ENCODE results near the gene EFNA4. TPM values are rescaled to one million over a fixed set of nuclear protein-coding genes. Genes with fewer than 3 reads are reported as not detected.

The EFNA4 gene
- total and polyA plus RNA-seq, 2 of the 8 experiments (the other 6 are each of a cell fraction or from before 2014, with no cell fraction given) = 21.9 to 23.9 TPM

DNA sequence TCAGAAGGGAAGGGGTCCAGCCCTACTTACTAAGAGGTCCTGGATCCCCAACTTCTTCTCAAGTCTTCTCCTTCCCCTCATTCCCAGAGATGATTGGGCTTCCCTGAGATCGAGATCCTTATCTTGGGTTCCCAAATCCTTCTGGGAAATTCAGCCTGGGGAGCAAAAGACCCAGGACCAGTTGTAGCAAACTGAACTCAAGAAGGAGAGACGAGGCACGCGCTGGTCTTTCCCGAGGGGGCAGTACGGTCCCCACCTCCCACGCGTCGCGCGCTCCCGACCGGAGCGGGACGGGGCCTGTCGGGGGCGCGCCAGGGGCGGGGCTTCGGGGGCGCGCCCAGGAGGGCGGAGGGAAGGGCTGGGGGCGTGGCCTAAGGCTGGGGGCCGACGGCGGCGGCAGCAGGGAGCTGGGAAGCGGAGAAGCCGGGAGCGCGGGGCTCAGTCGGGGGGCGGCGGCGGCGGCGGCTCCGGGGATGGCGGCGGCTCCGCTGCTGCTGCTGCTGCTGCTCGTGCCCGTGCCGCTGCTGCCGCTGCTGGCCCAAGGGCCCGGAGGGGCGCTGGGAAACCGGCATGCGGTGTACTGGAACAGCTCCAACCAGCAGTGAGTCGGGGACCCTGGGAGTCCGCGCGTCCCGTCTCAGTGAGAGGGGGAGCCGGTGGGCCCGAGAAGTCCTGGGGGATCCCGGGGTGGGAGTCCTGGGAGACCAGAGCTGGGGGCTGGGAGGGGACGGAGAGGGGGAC lies 15.1 kb downstream of the EFNA4 start, which contains the start of gene EFNA3:
TSS of gene EFNA3 (plus strand) at position 369 of the 741 bp plus-strand sequence. CDS start at position 474, 105 bp downstream.
- Histone ChIP-seq H2AK5ac (ENCODE audit: low read depth, low read length) (peak within 1 kb of the TSS; percentile 48; the same call in 1 of the 2 replicates), H2AFZ (ENCODE audit: low read length) (no peak within 1 kb of the TSS), H3K18ac (ENCODE audit: extremely low read depth, low read length) (peak within 1 kb of the TSS; percentile 71), H4K8ac (ENCODE audit: extremely low read depth, insufficient read depth, low read length) (no peak within 1 kb of the TSS; the same call in 1 of the 2 replicates), H3K27me3 (replicated peaks in 1 of 4; ENCODE audit: control insufficient read depth in 3 of 4, extremely low read depth in 1 of 4, insufficient read depth in 3 of 4, low read length in 3 of 4) (peaks cover 45 to 59% (median 56%) of the 10 kb centered on the region in 4 experiments), H3K4ac (replicated peaks; ENCODE audit: insufficient read length, low read depth, low read length) (no peak within 1 kb of the TSS), H3K4me2 (ENCODE audit: insufficient read depth in 1 of 2, low read depth in 2 of 2, low read length in 2 of 2) (peak within 1 kb of the TSS; percentile 93 to 95), H4K91ac (replicated peaks; ENCODE audit: insufficient read length, low read length) (peak within 1 kb of the TSS; percentile 67), H4K20me1 (replicated peaks in 1 of 2; ENCODE audit: control insufficient read depth in 1 of 2, insufficient read depth in 2 of 2, low read length in 2 of 2) (peaks cover 0 to 10% of the 10 kb centered on the region in 2 experiments), H3K4me1 (replicated peaks in 1 of 4; ENCODE audit: control insufficient read depth in 3 of 4, insufficient read depth in 4 of 4, low read length in 3 of 4) (peaks cover 0 to 34% (median 16%) of the 10 kb centered on the region in 4 experiments; a peak in 6 of 7 replicates), H3K14ac (ENCODE audit: insufficient read length) (no peak within 1 kb of the TSS), H3K23me2 (ENCODE audit: low read depth, low read length) (peaks cover 16% of the 10 kb centered on the region; the same call in 1 of the 2 replicates), H2BK15ac (ENCODE audit: low read length) (peak within 1 kb of the TSS; percentile 46; the same call in 1 of the 2 replicates), H3K9me3 (ENCODE audit: insufficient read depth in 2 of 2, low read depth in 1 of 2, low read length in 1 of 2) (no peaks in the 10 kb centered on the region), H3K79me1 (ENCODE audit: low read depth, low read length) (no peaks in the 10 kb centered on the region), H3K79me2 (ENCODE audit: control insufficient read depth in 1 of 2, insufficient read depth in 2 of 2, low read length in 2 of 2) (no peaks in the 10 kb centered on the region), H3K36me3 (ENCODE audit: control insufficient read depth in 2 of 4, insufficient read depth in 4 of 4, low read length in 3 of 4) (no peaks in the 10 kb centered on the region), H2BK5ac (ENCODE audit: low read depth, low read length) (no peak within 1 kb of the TSS), H2BK12ac (ENCODE audit: low read depth, low read length) (peak within 1 kb of the TSS; percentile 75; the same call in 1 of the 2 replicates), H3K4me3 (ENCODE audit: extremely low read depth in 1 of 4, insufficient read depth in 2 of 4, low read depth in 3 of 4, low read length in 4 of 4) (peak within 1 kb of the TSS; percentile 57 to 77 (median 64)), H3K23ac (ENCODE audit: insufficient read length) (no peak within 1 kb of the TSS), H2BK20ac (ENCODE audit: low read length) (peak within 1 kb of the TSS; percentile 55; the same call in 1 of the 2 replicates), H3K9ac (replicated peaks in 1 of 4; ENCODE audit: extremely low read depth in 1 of 4, low read depth in 3 of 4, low read length in 3 of 4) (no peak within 1 kb of the TSS), H4K5ac (ENCODE audit: insufficient read length, low read depth, low read length) (no peak within 1 kb of the TSS), H3K56ac (replicated peaks; ENCODE audit: insufficient read length, low read depth, low read length) (no peak within 1 kb of the TSS), H3K27ac (ENCODE audit: low read depth, low read length) (no peak within 1 kb of the TSS), H2BK120ac (replicated peaks; ENCODE audit: low read depth, low read length) (no peak within 1 kb of the TSS)
- ChIA-PET POLR2A (ENCODE audit: partially characterized antibody) (interaction anchor here (0.8 to 2.6 kb wide), 5 partner anchors 9 to 105 kb away, joined by 3 to 18 read pairs (median 7); partner anchors contain the start of gene EFNA4), CTCF (ENCODE audit: partially characterized antibody) (interaction anchor here (0.5 to 33.9 kb wide), 6 partner anchors 8 to 170 kb away, joined by 3 to 907 read pairs (median 6); partner anchors contain the start of genes ADAM15 and EFNA4)
- DNase-seq (ENCODE audit: low read depth in 1 of 2, low spot score in 2 of 2) = peak in 1 of 2 experiments; percentile 91
- FAIRE-seq = no peak
- WGBS, 2 experiments (ENCODE audit: extremely low coverage in 1 of 2, insufficient coverage in 1 of 2, insufficient read length in 1 of 2, insufficient replicate concordance in 2 of 2, low coverage in 1 of 2, low lambda C conversion rate in 2 of 2, missing lambda C conversion rate in 1 of 2) = 6% methylated on average over 14 of the region's 59 CpGs; no CpG with 5 or more reads in 1 of the 2 experiments
- TF ChIP-seq CEBPB (IDR thresholded peaks at IDR 0.05; ENCODE audit: low read depth, low read length) (no peak), CHD1 (IDR thresholded peaks at IDR 0.05; ENCODE audit: low read depth, low read length) (no peak), JUND (IDR thresholded peaks at IDR 0.05; ENCODE audit: low read length) (no peak), SRF (IDR thresholded peaks at IDR 0.05; ENCODE audit: low read depth, low read length) (no peak), TBP (IDR thresholded peaks at IDR 0.05; ENCODE audit: low read depth, low read length) (no peak), YY1 (IDR thresholded peaks at IDR 0.05; ENCODE audit: low read depth, low read length) (0 out of 2 replicates have a peak, but pooled peaks have one; percentile 5), MAFK (IDR thresholded peaks at IDR 0.05; ENCODE audit: low read depth, low read length) (no peak), POLR2AphosphoS5 (IDR thresholded peaks at IDR 0.05; ENCODE audit: low read depth, low read length) (no peak), EGR1 (IDR thresholded peaks at IDR 0.05; ENCODE audit: borderline replicate concordance, low read depth, low read length) (peak; percentile 85)
- TF ChIP-seq, protein P1, sequence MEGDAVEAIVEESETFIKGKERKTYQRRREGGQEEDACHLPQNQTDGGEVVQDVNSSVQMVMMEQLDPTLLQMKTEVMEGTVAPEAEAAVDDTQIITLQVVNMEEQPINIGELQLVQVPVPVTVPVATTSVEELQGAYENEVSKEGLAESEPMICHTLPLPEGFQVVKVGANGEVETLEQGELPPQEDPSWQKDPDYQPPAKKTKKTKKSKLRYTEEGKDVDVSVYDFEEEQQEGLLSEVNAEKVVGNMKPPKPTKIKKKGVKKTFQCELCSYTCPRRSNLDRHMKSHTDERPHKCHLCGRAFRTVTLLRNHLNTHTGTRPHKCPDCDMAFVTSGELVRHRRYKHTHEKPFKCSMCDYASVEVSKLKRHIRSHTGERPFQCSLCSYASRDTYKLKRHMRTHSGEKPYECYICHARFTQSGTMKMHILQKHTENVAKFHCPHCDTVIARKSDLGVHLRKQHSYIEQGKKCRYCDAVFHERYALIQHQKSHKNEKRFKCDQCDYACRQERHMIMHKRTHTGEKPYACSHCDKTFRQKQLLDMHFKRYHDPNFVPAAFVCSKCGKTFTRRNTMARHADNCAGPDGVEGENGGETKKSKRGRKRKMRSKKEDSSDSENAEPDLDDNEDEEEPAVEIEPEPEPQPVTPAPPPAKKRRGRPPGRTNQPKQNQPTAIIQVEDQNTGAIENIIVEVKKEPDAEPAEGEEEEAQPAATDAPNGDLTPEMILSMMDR (IDR thresholded peaks at IDR 0.05; ENCODE audit: control extremely low read depth in 1 of 3, insufficient read depth in 1 of 3, low read depth in 1 of 3, low read length in 3 of 3) = 0 out of 4 replicates have a peak, but pooled peaks of 1 of the 3 experiments have one; percentile 4

Data from H1 (cell line).